HCT116 (cell line): ENCODE measurements around the gene ACBD6. TPM values are rescaled to one million over a fixed set of nuclear protein-coding genes. Genes with fewer than 3 reads are reported as not detected.

Experiments
- ATAC-seq: fragments of 200-7000 bp; cut with Tn5 transposase; 2 replicates; pipeline ENCODE4 v1.9.1; 2020; ENCODE audit warnings: mild to moderate bottlenecking, moderate library complexity
- BruUV-seq: library from RNA; stranded (reverse); fragments of 400-500 nt; replicated peaks from 2 replicates; lab custom pipeline; 2021; lab: Mats Ljungman, UMichigan
- CTCF ChIA-PET: fragments of 300-600 bp; sonication (Branson Sonifier 250); formaldehyde crosslinking; loops from one replicate; lab custom pipeline; 2021; ENCODE audit warnings: antibody characterized with exemption; lab: Charles Lee
- POLR2A ChIA-PET: fragments of 300-600, 350-600 bp; sonication (Branson Sonifier 250); formaldehyde crosslinking; loops from one replicate; lab custom pipeline; 2021; ENCODE audit warnings: antibody characterized with exemption; lab: Charles Lee
- RAD21 ChIA-PET, 2 experiments: fragments of 300-600 bp; sonication (Branson Sonifier 250); formaldehyde crosslinking; loops; one replicate each; lab custom pipeline; 2023; ENCODE audit warnings: low total read pairs in 2 of 2; ENCODE audit not compliant: uncharacterized antibody in 2 of 2, unreplicated experiment in 2 of 2, low non-redundant PET in 1 of 2; lab: Charles Lee
- DNase-seq: peaks from one replicate; pipeline ENCODE4 v3.0.0-alpha.2; 2010; ENCODE audit warnings: low read depth, low spot score
- H2AFZ ChIP-seq: fragments of 200-600 bp; shearing (Covaris generic), sonication (generic); 2 replicates; pipeline ENCODE4 v1.6.1; 2017; ENCODE audit warnings: low read depth, mixed run types, mixed read lengths, antibody characterized with exemption, low read length; ENCODE audit not compliant: poor library complexity, severe bottlenecking
- H3K27ac ChIP-seq: 2 replicates; pipeline ENCODE4 v1.5.1; 2012; ENCODE audit warnings: low read depth, low read length
- H3K27me3 ChIP-seq: fragments of 200-600 bp; sonication (generic); 2 replicates; pipeline ENCODE4 v1.6.1; 2016; ENCODE audit warnings: mixed run types, low read length, mixed read lengths; ENCODE audit not compliant: insufficient read depth
- H3K36me3 ChIP-seq, 2 experiments: fragments of 200-500 bp in 1 of 2; fragments of 200-600 bp in 1 of 2; sonication (Bioruptor generic) in 1 of 2; sonication (generic) in 1 of 2; 2 replicates each; pipeline versions ENCODE4 v1.5.1 to v1.6.1; 2014 to 2016; ENCODE audit warnings: low read length in 2 of 2, inconsistent platforms in 1 of 2, mixed read lengths in 1 of 2, mixed run types in 1 of 2; ENCODE audit not compliant: insufficient read depth in 2 of 2, control insufficient read depth in 1 of 2
- H3K4me1 ChIP-seq, 2 experiments: fragments of 200-600 bp in 1 of 2; sonication (generic) in 1 of 2; 2 replicates each; pipeline versions ENCODE4 v1.5.1 to v1.6.1; 2012 to 2017; ENCODE audit warnings: low read length in 2 of 2, inconsistent platforms in 1 of 2, mild to moderate bottlenecking in 1 of 2, mixed read lengths in 1 of 2, mixed run types in 1 of 2, moderate library complexity in 1 of 2; ENCODE audit not compliant: insufficient read depth in 2 of 2, control insufficient read depth in 1 of 2
- H3K4me2 ChIP-seq: fragments of 200-600 bp; sonication (generic); 2 replicates; pipeline ENCODE4 v1.6.1; 2017; ENCODE audit warnings: mixed run types, low read length, mixed read lengths
- H3K4me3 ChIP-seq, 2 experiments: fragments of 200-600 bp in 1 of 2; sonication (generic) in 1 of 2; replicated peaks in 1 of 2; 2 replicates each; pipeline ENCODE4 v1.5.1; 2011 to 2016; ENCODE audit warnings: low read length in 2 of 2, control low read depth in 1 of 2, low read depth in 1 of 2, mild to moderate bottlenecking in 1 of 2, mixed read lengths in 1 of 2, mixed run types in 1 of 2
- H3K79me2 ChIP-seq: fragments of 200-600 bp; sonication (generic); 2 replicates; pipeline ENCODE4 v1.6.1; 2017; ENCODE audit warnings: mild to moderate bottlenecking, mixed run types, low read length, moderate library complexity, mixed read lengths; ENCODE audit not compliant: insufficient read depth
- H3K9ac ChIP-seq: fragments of 200-600 bp; sonication (generic); 2 replicates; pipeline ENCODE4 v1.6.1; 2016; ENCODE audit warnings: low read length, mixed read lengths
- H3K9me2 ChIP-seq: fragments of 200-600 bp; sonication (generic), shearing (Covaris generic); 2 replicates; pipeline ENCODE4 v1.6.1; 2017; ENCODE audit warnings: mixed run types, mild to moderate bottlenecking, moderate library complexity; ENCODE audit not compliant: insufficient read depth
- H3K9me3 ChIP-seq, 2 experiments: fragments of 200-500 bp in 1 of 2; fragments of 200-600 bp in 1 of 2; sonication (Bioruptor generic) in 1 of 2; sonication (generic) in 1 of 2; 2 replicates each; pipeline ENCODE4 v1.6.1; 2014 to 2017; ENCODE audit warnings: low read length in 2 of 2, mixed read lengths in 2 of 2, inconsistent platforms in 1 of 2, low read depth in 1 of 2, mild to moderate bottlenecking in 1 of 2, mixed run types in 1 of 2, moderate library complexity in 1 of 2; ENCODE audit not compliant: control insufficient read depth in 1 of 2, insufficient read depth in 1 of 2
- H4K20me1 ChIP-seq: fragments of 200-600 bp; sonication (generic), shearing (Covaris generic); 2 replicates; pipeline ENCODE4 v1.6.1; 2017; ENCODE audit warnings: mixed run types, mild to moderate bottlenecking, moderate library complexity; ENCODE audit not compliant: insufficient read depth
- ATF3 ChIP-seq: IDR thresholded peaks from 2 replicates; pipeline ENCODE4 v1.6.1; 2012
- CEBPB ChIP-seq: IDR thresholded peaks from 2 replicates; pipeline ENCODE4 v1.6.1; 2012; ENCODE audit warnings: low read depth
- EGR1 ChIP-seq: IDR thresholded peaks from 2 replicates; pipeline ENCODE4 v1.6.1; 2012; ENCODE audit warnings: low read depth
- EZH2 ChIP-seq: fragments of 200-600 bp; sonication (generic); IDR thresholded peaks from 2 replicates; pipeline ENCODE4 v1.6.1; 2017; ENCODE audit warnings: antibody characterized with exemption, mixed run types
- FOSL1 ChIP-seq: IDR thresholded peaks from 2 replicates; pipeline ENCODE4 v1.6.1; 2012; ENCODE audit warnings: low read depth
- JUND ChIP-seq: IDR thresholded peaks from 2 replicates; pipeline ENCODE4 v1.6.1; 2012
- MAX ChIP-seq: IDR thresholded peaks from 2 replicates; pipeline ENCODE4 v1.6.1; 2012
- POLR2A ChIP-seq: IDR thresholded peaks from 2 replicates; pipeline ENCODE4 v1.7.0; 2011; ENCODE audit warnings: borderline replicate concordance; ENCODE audit not compliant: insufficient read depth, insufficient read length; ENCODE audit errors: extremely low read depth
- RAD21 ChIP-seq: IDR thresholded peaks from 2 replicates; pipeline ENCODE4 v1.6.1; 2012; ENCODE audit warnings: low read depth, mild to moderate bottlenecking
- REST ChIP-seq: IDR thresholded peaks from 2 replicates; pipeline ENCODE4 v1.6.1; 2012; ENCODE audit warnings: low read depth
- SP1 ChIP-seq: IDR thresholded peaks from 2 replicates; pipeline ENCODE4 v1.6.1; 2012; ENCODE audit warnings: low read depth
- SRF ChIP-seq: IDR thresholded peaks from 2 replicates; pipeline ENCODE4 v1.6.1; 2012; ENCODE audit warnings: low read depth
- TCF7L2 ChIP-seq: IDR thresholded peaks from 2 replicates; pipeline ENCODE4 v1.7.0; 2011; ENCODE audit warnings: borderline replicate concordance, inconsistent platforms; ENCODE audit not compliant: insufficient read depth, insufficient read length; ENCODE audit errors: extremely low read depth
- YY1 ChIP-seq: IDR thresholded peaks from 2 replicates; pipeline ENCODE4 v1.6.1; 2011; ENCODE audit warnings: low read length, low read depth, moderate library complexity, mild to moderate bottlenecking; ENCODE audit not compliant: insufficient replicate concordance; ENCODE audit errors: extremely low read depth
- ZFX ChIP-seq: fragments of 450-650 bp; IDR thresholded peaks from 2 replicates; pipeline ENCODE4 v1.6.1; 2017
- ZNF274 ChIP-seq: fragments of 200-500 bp; sonication (Bioruptor generic); IDR thresholded peaks from 2 replicates; pipeline ENCODE4 v1.6.1; 2014; ENCODE audit warnings: mild to moderate bottlenecking, low read depth, low read length, inconsistent platforms
- intact Hi-C: fragments of 100-400 bp; cut with micrococcal nuclease; formaldehyde crosslinking; loops from 2 replicates; pipeline ENCODE4 v1.10.0; 2022
- total RNA-seq: library from RNA; stranded (reverse); gene quantifications from one replicate; pipeline ENCODE4 v1.2.1, GENCODE V29; 2021; ENCODE audit not compliant: unreplicated experiment

ACBD6 gene
- total RNA-seq, 1 experiment from 2014 or later: 43.2 TPM

- H3K9me3 ChIP-seq: no peaks in the 10 kb centered on the region
- TF ChIP-seq ZNF274: no peak
- TF ChIP-seq CEBPB: peak; percentile 82
- no peak for TF ChIP-seq SRF
- TF ChIP-seq EZH2: no peak
- TF ChIP-seq POLR2A: no peak
- H2AFZ ChIP-seq: no peak overlapping the region
- no peaks in the 10 kb centered on the region for H3K9me2 ChIP-seq
- peaks cover 8 to 30% of the 10 kb centered on the region in 2 experiments; a peak in 3 of 4 replicates for H3K4me1 ChIP-seq
- POLR2A ChIA-PET: no interaction called here
- H3K79me2 ChIP-seq: no peaks in the 10 kb centered on the region
- no peak overlapping the region for H3K27ac ChIP-seq
- no peak for ATAC-seq
- no TSS peak for BruUV-seq
- H3K4me3 ChIP-seq: no peak overlapping the region
- RAD21 ChIA-PET: no interaction called here
- H4K20me1 ChIP-seq: no peaks in the 10 kb centered on the region
- no peak for DNase-seq
- no peaks in the 10 kb centered on the region; a peak in 1 of 4 replicates for H3K36me3 ChIP-seq
- intact Hi-C loops: no loop called here
- H3K4me2 ChIP-seq: peak overlapping the region; percentile 29; the same call in 1 of the 2 replicates
- no peak overlapping the region for H3K9ac ChIP-seq
- no peaks in the 10 kb centered on the region for H3K27me3 ChIP-seq
- CTCF ChIA-PET: no interaction called here
These were observed 192.3 kb downstream of the ACBD6 start for GRCh38 chr1:180310095-180310494.

- BruUV-seq: no TSS peak
- intact Hi-C loops: no loop called here
- CTCF ChIA-PET: no interaction called here
- H2AFZ ChIP-seq: no peak overlapping the region
- RAD21 ChIA-PET: no interaction called here
- ATAC-seq (no peak), DNase-seq (no peak)
- H3K4me1 ChIP-seq: peaks cover 8 to 30% of the 10 kb centered on the region in 2 experiments; a peak in 3 of 4 replicates
- no peaks in the 10 kb centered on the region for H3K27me3 ChIP-seq
- no peak overlapping the region for H3K4me3 ChIP-seq
- H3K4me2 ChIP-seq: peak overlapping the region; percentile 26; the same call in 1 of the 2 replicates
- H3K9ac ChIP-seq: no peak overlapping the region
- no peak overlapping the region for H3K27ac ChIP-seq
- no peaks in the 10 kb centered on the region for H3K9me2 ChIP-seq
- no peaks in the 10 kb centered on the region for H4K20me1 ChIP-seq
- POLR2A ChIA-PET: no interaction called here
- H3K9me3 ChIP-seq: no peaks in the 10 kb centered on the region
- no peaks in the 10 kb centered on the region; a peak in 1 of 4 replicates for H3K36me3 ChIP-seq
- no peaks in the 10 kb centered on the region for H3K79me2 ChIP-seq
- TF ChIP-seq ZNF274 (no peak), FOSL1 (no peak), SP1 (no peak), ZFX (no peak), YY1 (no peak), POLR2A (no peak), CEBPB (no peak), REST (no peak), TCF7L2 (no peak), RAD21 (no peak), SRF (no peak), EGR1 (no peak), ATF3 (no peak), MAX (no peak), JUND (no peak)
These were observed 193.0 kb downstream of the ACBD6 start for GRCh38 chr1:180309338-180309737.
